ENCODE measurements around the gene ELOVL3.
"Not testable (repeated sequence)": the region's sequence is repeated elsewhere in the genome, so short reads cannot be mapped to it uniquely, and the experiment has no call there.

The ELOVL3 gene

DNA sequence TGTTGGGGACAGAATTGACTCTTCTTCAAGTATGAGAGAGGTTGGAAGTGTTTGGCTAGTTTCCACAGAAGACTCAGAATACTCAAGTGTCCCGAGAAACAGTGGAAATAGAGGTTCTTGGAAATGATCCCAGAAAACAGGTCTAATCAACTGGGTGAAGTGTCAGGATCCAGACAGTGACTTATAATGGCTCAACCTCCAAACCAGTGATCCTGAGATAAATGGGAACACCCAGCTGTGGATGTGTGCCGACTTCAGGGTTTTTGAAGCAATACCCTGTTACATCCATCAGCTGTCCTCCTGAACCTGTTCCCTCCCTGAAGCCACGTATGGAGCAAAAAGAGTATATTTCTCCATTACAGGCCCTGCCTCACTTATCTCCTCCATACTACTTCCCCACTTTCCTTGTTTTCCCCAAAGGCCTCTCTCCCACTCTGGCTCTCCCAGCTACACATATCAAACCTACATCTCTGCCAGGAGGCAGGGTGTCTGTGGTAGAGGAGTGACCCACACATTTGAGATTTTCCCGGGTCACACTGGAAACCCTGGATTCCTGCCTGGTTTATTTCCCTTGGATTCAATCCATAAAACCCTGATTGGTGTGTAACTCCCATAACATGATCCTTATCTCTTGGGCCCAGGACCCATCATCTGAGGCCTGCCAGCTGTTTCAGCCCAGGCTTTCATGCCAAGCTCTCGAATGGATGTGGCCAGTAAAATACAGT, 17.6 kb upstream of the ELOVL3 start:
- no peak for DNase-seq (ENCODE audit: low spot score in 2 of 2)
- H3K27me3 Mint-ChIP-seq: peaks cover 2% of the 10 kb centered on the region
- ATAC-seq (ENCODE audit: low read depth): no peak

DNA sequence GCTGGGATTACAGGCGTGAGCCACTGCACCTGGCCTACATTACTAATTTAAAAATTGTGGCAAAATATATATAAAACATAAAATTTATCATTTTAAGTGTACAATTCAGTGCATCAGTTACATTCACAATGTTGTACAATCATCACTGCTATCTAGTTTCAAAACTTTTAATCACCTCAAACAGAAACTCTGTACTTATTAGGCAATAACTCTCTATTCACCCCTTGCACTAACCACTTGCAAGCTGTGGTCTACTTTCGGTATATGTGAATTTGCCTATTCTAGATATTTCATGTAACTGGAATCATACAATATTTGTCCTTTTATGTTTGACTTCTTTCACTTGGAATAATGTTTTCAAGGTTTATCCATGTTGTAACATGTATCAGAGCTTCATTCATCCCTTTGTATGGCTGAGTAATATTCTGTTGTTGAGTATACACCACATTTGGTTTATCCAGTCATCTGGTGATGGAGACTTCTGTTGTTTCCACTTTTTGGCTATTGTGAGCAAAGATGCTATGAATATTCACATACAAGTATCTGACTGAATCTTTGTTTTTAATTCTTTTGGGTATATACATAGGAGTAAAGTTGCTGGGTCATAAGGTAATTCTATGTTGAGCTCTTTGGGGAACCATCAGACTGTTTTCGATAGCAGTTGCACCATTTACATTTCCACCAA, 14.3 kb upstream of the ELOVL3 start:
- Mint-ChIP-seq H3K4me3 (no peak overlapping the region), H3K27me3 (no peaks in the 10 kb centered on the region), H3K36me3 (no peaks in the 10 kb centered on the region), H3K9me3 (peaks cover 2% of the 10 kb centered on the region), H3K4me1 (peaks cover 6% of the 10 kb centered on the region), H3K27ac (no peak overlapping the region)
- DNase-seq (ENCODE audit: low spot score in 2 of 2) (no peak), ATAC-seq (ENCODE audit: low read depth) (no peak)

More for the DNA sequence above, 17.6 kb upstream of the ELOVL3 start:
- peaks cover 4% of the 10 kb centered on the region for H3K9me3 Mint-ChIP-seq
- peaks cover 3% of the 10 kb centered on the region for H3K4me1 Mint-ChIP-seq
- H3K4me3 Mint-ChIP-seq: no peak overlapping the region
- H3K27ac Mint-ChIP-seq: no peak overlapping the region
- peaks cover 2% of the 10 kb centered on the region for H3K36me3 Mint-ChIP-seq

DNA sequence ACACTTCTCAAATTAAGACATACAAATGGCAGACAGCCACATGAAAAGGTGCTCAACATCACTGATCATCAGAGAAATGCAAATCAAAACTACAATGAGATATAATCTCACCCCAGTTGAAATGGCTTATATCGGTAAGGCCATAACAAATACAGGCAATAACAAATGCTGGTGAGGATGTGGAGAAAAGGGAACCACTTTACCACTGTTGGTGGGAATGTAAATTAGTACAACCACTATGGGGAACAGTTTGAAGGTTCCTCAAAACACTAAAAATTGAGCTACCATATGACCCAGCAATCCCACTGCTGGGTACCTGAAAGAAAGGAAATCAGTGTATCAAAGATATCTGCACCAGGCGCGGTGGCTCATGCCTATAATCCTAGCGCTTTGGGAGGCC, 12.5 kb upstream of the ELOVL3 start:
- H3K4me1 Mint-ChIP-seq; H3K27me3 Mint-ChIP-seq; H3K9me3 Mint-ChIP-seq; H3K4me3 Mint-ChIP-seq; H3K36me3 Mint-ChIP-seq; H3K27ac Mint-ChIP-seq; DNase-seq (ENCODE audit: low spot score in 2 of 2): not testable (repeated sequence)
- ATAC-seq (ENCODE audit: low read depth): peak; percentile 73

DNA sequence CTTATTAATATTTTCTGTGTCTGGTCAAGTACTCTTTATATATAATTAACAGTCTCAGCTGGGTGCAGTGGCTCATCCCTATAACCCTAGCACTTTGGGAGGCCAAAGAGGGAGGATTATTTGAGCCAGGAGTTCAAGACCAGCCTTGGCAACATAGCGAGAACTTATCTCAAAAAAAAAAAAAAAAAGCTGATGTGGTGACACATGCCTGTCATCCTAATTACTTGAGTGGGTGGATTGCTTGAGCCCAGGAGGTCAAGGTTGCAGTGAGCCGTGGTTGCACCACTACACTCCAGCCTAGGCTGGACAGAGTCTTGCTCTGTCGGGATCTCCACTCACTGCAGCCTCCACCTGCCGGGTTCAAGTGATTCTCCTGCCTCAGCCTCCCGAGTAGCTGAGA, 6.7 kb upstream of the ELOVL3 start:
- ATAC-seq (ENCODE audit: low read depth) (no peak), DNase-seq (ENCODE audit: low spot score in 2 of 2) (no peak)
- Mint-ChIP-seq H3K36me3 (no peaks in the 10 kb centered on the region), H3K27me3 (peaks cover 11% of the 10 kb centered on the region), H3K27ac (no peak overlapping the region), H3K4me3 (no peak overlapping the region), H3K9me3 (no peaks in the 10 kb centered on the region), H3K4me1 (no peaks in the 10 kb centered on the region)

GRCh38 chr10:102220612-102221011, 5.5 kb upstream of the ELOVL3 start:
- H3K27ac Mint-ChIP-seq: no peak overlapping the region
- no peaks in the 10 kb centered on the region for H3K4me1 Mint-ChIP-seq
- DNase-seq (ENCODE audit: low spot score in 2 of 2) (no peak), ATAC-seq (ENCODE audit: low read depth) (no peak)
- H3K36me3 Mint-ChIP-seq: no peaks in the 10 kb centered on the region
- peaks cover 13% of the 10 kb centered on the region for H3K27me3 Mint-ChIP-seq
- H3K4me3 Mint-ChIP-seq: no peak overlapping the region
- H3K9me3 Mint-ChIP-seq: no peaks in the 10 kb centered on the region

GRCh38 chr10:102222797-102223196, 3.3 kb upstream of the ELOVL3 start:
- Mint-ChIP-seq H3K4me3 (no peak overlapping the region), H3K27ac (no peak overlapping the region), H3K27me3 (peaks cover 22% of the 10 kb centered on the region), H3K9me3 (no peaks in the 10 kb centered on the region), H3K36me3 (no peaks in the 10 kb centered on the region), H3K4me1 (peaks cover 11% of the 10 kb centered on the region)
- no peak for ATAC-seq (ENCODE audit: low read depth)
- no peak for DNase-seq (ENCODE audit: low spot score in 2 of 2)

DNA sequence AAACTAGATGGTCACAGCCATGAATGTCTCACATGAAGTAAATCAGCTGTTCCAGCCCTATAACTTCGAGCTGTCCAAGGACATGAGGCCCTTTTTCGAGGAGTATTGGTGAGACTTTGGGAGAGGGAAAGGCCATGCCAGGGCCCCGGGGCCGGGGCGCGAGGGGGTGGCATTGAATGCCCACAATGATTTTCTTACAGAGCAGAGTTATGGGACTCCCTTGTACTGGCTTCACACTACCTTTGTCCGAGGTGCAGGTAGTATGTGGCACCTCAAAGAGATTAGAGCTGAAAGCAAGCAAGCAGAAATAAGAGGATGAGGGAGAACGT, 407 bp downstream of the ELOVL3 start:
- no peak for DNase-seq (ENCODE audit: low spot score in 2 of 2)
- Mint-ChIP-seq H3K27me3 (peaks cover 31% of the 10 kb centered on the region), H3K27ac (no peak overlapping the region), H3K4me1 (peaks cover 18% of the 10 kb centered on the region), H3K9me3 (no peaks in the 10 kb centered on the region), H3K4me3 (peak overlapping the region; percentile 76), H3K36me3 (no peaks in the 10 kb centered on the region)
- no peak for ATAC-seq (ENCODE audit: low read depth)

DNA sequence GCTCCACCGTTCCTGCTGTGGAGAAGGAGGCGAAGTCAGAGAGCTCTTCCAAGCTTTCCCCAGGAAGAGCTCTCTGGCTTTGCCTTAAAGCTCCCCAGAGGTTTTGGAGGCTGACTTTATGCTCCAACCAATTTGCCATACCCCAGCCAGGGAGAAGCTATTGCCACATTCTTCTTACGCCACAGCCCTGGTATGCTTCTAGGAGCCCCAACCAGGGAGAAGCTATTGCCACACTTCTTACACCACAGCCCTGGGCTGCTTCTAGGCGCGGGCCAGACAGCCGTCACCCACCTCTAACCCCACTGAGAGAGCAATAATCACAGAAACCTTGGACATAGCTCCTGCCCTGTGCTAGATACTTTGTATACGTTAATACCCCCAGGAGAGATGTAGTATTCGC, 951 bp downstream of the ELOVL3 start:
- no peak overlapping the region for H3K4me3 Mint-ChIP-seq
- ATAC-seq (ENCODE audit: low read depth) (no peak), DNase-seq (ENCODE audit: low spot score in 2 of 2) (no peak)
- H3K9me3 Mint-ChIP-seq: no peaks in the 10 kb centered on the region
- H3K36me3 Mint-ChIP-seq: no peaks in the 10 kb centered on the region
- H3K4me1 Mint-ChIP-seq: peaks cover 20% of the 10 kb centered on the region
- H3K27me3 Mint-ChIP-seq: peaks cover 32% of the 10 kb centered on the region
- no peak overlapping the region for H3K27ac Mint-ChIP-seq

DNA sequence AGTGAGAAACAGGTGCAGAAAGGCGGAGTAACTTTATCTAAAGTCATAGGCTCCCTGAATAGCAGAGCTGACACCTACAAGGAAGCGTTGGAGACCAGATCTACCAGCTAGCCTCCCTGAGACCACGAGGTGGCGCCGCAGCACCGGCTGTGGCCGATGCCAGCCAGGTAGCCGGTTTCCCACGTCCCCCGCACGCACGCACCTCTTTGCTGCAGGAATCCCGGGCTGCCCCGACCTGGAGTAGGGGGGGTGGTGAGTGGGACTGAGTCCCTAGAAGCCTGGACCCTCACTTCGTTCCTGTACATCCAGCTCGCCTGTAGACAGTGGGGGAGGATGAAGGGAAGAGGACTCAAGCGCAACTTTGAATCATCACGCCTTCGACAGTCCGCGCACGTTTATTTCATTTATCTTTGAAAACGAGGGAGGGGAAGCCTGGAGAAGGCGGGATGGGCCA, 3.7 kb downstream of the ELOVL3 start:
- DNase-seq (ENCODE audit: low spot score in 2 of 2) (peak; percentile 83 to 87), ATAC-seq (ENCODE audit: low read depth) (peak; percentile 68)
- no peaks in the 10 kb centered on the region for H3K9me3 Mint-ChIP-seq
- peaks cover 37% of the 10 kb centered on the region for H3K27me3 Mint-ChIP-seq
- H3K27ac Mint-ChIP-seq: no peak overlapping the region
- no peaks in the 10 kb centered on the region for H3K36me3 Mint-ChIP-seq
- H3K4me3 Mint-ChIP-seq: peak overlapping the region; percentile 82
- H3K4me1 Mint-ChIP-seq: peaks cover 20% of the 10 kb centered on the region

DNA sequence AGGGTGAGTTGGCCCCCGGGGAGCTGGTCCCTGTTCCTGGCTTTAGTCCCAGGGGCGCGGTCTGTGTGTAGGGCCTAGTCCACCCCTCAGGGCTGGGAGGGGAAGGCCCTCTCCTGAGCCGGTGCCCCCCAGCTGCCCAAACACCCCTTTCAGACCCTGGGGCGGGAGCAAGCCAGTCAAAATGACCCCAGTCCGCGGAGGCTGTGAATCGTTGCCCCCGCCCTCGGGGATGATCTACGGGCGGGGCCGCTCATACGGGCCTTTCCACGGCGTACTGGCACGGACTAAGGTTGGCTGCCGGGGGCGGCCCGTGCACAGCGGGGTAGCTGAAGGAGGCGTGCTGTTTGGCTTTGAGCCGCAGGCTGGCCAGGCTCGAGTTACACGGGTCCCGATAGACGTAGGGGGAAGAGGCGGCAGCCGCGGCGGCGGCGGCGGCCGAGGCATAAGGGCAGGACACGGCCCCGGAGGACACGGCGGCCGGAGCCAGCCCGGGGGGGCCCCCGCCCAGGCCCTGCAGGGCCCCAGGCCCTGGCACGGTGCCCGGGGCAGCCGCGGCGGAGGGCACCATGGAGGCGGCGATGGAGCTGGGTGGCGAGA, 4.3 kb downstream of the ELOVL3 start:
- Mint-ChIP-seq H3K27me3 (peaks cover 35% of the 10 kb centered on the region), H3K27ac (no peak overlapping the region), H3K36me3 (no peaks in the 10 kb centered on the region), H3K4me3 (peak overlapping the region; percentile 82), H3K9me3 (no peaks in the 10 kb centered on the region), H3K4me1 (peaks cover 20% of the 10 kb centered on the region)
- DNase-seq (ENCODE audit: low spot score in 2 of 2) (peak in 1 of 2 donors; percentile 51), ATAC-seq (ENCODE audit: low read depth) (peak; percentile 26)

GRCh38 chr10:102230861-102231356, 4.8 kb downstream of the ELOVL3 start:
- Mint-ChIP-seq H3K4me1 (peaks cover 17% of the 10 kb centered on the region), H3K4me3 (peak overlapping the region; percentile 78), H3K36me3 (no peaks in the 10 kb centered on the region), H3K27ac (no peak overlapping the region), H3K9me3 (no peaks in the 10 kb centered on the region), H3K27me3 (peaks cover 34% of the 10 kb centered on the region)
- DNase-seq (ENCODE audit: low spot score in 2 of 2) (peak; percentile 41 to 65), ATAC-seq (ENCODE audit: low read depth) (peak; percentile 23)

GRCh38 chr10:102231357-102232318, 5.5 kb downstream of the ELOVL3 start:
- no peak overlapping the region for H3K27ac Mint-ChIP-seq
- peaks cover 10% of the 10 kb centered on the region for H3K4me1 Mint-ChIP-seq
- H3K36me3 Mint-ChIP-seq: no peaks in the 10 kb centered on the region
- H3K9me3 Mint-ChIP-seq: no peaks in the 10 kb centered on the region
- peak overlapping the region; percentile 78 for H3K4me3 Mint-ChIP-seq
- H3K27me3 Mint-ChIP-seq: peaks cover 31% of the 10 kb centered on the region
- DNase-seq (ENCODE audit: low spot score in 2 of 2) (peak; percentile 67 to 76), ATAC-seq (ENCODE audit: low read depth) (peak; percentile 57)

DNA sequence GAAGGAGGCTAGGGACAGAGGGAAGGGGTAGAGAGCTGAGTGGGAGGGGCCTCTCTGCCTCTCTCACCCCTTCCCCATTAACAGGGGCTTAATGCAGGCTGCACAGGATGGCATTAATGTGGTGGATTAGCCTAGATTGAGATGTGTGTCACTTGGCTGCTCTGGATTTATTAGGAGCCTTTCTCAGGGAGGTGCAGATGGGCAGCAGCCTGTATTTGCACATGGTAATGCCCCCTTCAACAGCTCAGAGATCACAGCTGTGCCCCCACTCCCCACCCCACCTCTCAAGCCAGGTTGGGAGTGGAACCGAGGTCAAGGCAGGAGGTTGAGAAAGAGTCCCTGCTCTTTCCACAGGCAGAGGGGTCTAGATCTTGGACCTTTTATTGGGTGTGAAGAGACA, 7.9 kb downstream of the ELOVL3 start:
- DNase-seq (ENCODE audit: low spot score in 2 of 2): no peak
- Mint-ChIP-seq H3K4me3 (no peak overlapping the region), H3K27me3 (peaks cover 18% of the 10 kb centered on the region), H3K27ac (no peak overlapping the region), H3K36me3 (no peaks in the 10 kb centered on the region), H3K4me1 (peaks cover 9% of the 10 kb centered on the region), H3K9me3 (no peaks in the 10 kb centered on the region)
- no peak for ATAC-seq (ENCODE audit: low read depth)

Measured in memory B cell (primary cell).